Islet of Langerhans (tissue), 1 donor: ENCODE results near the gene AGPAT4.
"Not testable (repeated sequence)": the region's sequence is repeated elsewhere in the genome, so short reads cannot be mapped to it uniquely, and the experiment has no call there.

Source experiments
- FAIRE-seq: peaks from one replicate; lab custom pipeline; 2011; peaks lifted over from hg19 to GRCh38; lab: Jason Lieb, UNC

AGPAT4 gene

DNA sequence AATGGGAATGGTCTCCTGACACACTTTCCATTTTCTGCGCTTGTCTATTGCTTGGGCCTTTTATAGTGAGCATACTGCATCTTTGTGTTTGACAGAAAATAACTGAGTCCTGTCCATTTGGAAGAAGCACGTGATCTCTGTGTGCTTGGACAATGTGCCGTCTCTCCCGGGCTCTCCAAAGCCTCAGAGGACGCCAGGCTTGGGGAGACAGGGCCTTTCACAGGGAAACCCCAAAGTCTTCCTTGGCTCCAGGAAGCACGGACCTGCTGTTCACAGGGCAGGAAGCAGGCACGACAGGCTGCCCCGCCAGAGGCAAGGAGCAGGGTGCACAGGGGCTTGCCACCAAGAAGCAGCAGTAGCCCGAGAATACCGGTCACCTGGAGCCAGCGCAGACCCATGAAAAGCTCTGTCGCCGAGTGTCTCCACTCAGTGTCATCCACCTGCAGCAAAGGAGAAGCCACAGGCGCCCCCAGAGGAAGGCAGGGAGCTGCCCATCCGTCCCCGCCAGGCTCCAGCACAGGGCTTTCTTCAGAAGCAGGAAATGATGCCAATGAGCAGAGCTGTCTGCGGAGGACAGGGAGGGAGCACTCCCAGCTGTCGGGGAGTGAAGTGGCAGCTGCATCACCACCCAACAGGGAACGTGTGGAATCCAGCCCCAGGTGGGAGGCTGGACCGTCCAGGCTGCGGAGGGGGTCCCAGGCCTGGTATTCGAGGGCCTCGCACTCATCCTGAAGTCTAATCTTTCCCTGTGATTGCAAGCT is 135.1 kb downstream of the AGPAT4 start:
- no peak for FAIRE-seq

DNA sequence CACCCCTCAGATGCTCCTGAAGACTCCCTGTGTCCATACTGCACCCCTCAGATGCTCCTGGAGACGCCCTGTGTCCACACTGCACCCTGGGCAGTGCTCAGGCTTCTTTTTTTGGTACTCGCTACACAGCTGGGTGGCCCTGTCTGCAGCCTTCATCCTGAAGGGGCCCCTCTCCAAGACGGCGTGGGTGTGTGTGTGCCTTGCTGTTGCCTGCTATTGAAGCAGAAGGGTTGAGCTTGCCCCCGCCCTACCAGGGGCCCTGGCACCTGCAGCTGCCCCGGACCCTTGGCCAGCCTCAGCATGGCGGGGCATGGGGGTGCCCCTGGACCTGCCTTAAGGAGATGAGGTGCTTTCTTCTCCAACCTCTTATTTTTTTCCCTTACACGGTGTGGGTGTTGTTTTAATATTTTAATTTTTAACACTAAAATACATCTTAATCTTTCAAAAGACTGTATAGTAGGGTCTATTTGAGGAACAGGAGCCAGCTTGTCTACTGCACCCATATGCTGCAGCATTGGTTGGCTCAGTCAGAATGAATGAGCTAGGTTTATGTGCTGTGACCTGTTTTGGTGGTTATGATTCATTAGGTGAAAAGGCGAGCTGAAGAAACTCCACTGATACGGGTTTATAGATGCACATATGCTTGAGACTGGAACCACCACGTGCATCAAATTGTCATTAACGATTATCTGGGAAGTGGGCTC is 135.9 kb downstream of the AGPAT4 start:
- FAIRE-seq, result no peak

DNA sequence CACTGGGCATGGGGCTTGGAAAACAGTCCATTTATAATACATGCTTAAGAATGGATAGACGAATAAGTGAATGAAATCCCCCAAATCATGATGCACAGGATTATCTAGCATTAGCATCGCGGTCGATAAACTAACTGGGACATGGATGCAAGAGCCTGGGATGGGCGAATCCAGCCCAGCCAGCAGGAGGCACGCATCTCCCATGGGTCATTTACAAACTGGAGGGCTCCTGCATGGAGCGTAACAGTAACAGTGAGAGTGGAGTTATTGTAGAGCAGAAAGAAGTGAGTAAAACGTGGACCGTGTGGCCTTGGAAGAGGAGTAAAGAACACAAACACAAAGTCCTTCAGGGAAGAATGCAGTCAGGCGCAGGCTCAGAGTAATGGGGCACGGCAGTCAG is 136.5 kb downstream of the AGPAT4 start:
- FAIRE-seq, result no peak

DNA sequence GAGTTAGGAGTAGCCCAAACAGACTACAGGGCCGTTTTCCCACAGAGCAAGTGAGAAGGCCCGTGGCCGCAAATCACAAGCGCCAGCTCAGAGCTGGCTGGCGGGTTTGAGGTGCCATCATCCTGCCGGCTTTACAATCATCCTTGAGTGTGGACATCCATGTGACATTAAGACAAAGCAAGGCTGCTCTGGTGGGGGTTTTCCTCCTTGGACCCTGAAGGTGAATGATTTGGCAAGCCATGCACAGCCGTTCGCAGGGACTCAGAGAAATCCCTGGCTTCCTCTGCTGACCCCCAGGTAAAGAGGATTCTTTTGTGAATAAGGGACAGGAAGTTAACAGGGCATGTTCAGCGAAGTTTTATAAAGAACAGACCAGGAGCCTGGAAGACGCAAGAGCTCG is 137.2 kb downstream of the AGPAT4 start:
- no peak for FAIRE-seq

DNA sequence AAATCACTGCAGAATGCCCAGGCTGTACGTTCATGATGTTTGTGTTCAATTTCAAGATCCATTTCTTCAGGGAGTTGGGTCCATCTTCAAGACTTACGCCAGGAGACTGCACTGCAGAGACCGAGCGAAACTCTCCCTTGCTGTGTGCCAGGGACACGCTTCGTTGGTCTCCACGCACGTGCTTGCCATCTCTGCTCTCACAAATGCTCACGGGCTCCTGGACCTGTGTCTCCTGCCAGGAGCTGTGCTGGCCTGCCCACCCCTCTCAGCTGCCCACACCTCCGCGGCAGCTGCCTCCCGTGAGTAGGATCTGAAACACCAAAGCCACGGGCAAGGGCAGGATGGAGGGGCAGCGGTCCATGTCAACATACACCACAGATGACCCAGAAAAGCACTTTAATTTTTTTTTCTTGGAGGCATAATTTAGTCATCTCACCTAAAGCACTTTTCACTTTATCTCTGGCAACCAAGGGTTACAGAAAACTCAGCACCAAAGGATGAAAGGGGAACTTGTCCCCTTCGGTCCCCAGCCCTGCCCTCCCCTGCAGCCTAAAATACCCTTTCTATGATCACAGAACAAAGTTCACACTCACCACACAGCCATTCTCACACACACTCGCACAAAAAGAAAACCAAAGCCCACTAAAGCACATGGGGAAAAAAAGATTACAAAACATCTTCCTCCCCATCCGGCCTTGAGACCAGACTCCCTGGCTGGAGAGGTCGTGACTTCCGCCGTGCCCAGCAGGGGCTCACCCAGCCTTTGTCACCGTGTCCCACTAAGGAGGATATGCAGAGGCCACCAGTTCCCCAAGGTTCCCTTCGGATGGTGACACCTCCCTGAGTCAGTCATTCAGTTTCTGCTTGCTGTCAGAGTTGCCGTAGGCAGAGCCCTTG is 137.9 kb downstream of the AGPAT4 start:
- no peak for FAIRE-seq

DNA sequence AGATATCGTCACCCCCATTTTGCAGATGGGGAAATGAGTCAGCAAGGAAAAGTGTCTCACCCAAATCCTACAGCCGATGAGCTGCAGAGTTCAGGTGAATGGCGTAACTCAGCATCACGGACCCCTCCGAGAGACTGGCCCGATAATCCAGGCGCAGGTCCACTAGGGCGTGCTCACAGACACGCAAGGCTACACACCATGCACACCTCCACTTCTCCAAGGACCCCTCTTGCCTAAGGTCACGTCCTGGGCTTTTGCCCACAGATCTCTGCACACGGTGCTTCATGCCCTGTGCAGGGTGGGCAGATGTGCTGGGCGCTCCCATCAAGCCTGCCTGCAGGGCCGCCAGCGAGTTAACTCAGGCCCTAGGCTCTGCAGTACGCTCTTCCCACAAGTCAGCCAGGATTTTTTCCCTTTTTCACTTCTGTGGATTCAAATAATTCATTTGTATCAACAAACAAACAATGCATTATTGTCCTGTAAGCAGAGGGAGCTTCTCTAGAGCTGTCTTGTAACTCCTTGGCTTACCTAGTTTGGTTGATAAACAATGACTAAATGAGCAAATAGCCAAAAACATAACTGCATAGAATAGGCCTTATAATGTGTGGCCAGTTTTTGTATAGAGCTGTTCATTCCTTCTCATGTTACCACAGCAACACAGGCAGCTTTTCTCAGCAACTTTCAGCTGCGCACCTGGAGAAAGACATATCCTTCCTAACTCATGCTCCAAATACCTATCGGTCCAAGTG is 139.1 kb downstream of the AGPAT4 start:
- FAIRE-seq, result no peak

DNA sequence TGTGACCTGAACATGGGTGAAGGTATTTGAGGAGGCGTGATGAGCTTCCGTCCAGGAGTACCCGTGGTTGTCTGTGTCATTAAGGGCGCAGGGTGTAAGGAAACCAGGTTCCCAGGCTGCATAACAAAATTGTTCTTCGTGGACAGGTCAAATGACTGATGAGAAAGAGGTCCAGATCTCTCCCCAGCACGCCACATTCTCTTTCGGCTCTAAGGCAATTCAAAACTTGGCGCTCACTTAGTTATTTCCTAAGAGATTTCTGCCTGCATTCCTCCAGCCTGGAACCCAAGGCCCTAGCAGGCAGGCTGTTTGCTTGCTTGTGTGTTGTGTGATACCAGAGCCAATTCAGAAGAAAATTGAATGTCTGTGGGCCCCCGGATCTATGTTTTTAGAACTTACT is 139.9 kb downstream of the AGPAT4 start:
- FAIRE-seq, result no peak

DNA sequence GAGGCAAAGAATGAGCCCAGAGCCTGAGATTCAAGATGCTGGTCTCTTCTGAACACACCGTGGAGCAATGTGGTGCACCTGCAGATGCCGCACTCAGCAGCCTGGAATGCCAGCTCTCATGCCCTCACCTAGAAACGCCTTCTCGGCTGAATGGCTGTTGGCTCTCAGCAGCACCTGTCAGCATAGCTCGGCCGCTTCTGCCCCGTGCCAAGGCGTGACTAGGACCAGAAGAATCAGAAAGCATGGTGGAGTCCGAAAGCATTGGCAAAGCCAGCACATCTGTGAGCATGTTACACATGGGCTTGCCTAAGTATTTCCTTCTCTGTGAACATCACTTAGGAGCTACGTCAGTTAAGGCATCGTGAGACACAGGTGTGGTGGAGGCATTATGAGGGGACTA is 141.5 kb downstream of the AGPAT4 start:
- FAIRE-seq, result no peak

DNA sequence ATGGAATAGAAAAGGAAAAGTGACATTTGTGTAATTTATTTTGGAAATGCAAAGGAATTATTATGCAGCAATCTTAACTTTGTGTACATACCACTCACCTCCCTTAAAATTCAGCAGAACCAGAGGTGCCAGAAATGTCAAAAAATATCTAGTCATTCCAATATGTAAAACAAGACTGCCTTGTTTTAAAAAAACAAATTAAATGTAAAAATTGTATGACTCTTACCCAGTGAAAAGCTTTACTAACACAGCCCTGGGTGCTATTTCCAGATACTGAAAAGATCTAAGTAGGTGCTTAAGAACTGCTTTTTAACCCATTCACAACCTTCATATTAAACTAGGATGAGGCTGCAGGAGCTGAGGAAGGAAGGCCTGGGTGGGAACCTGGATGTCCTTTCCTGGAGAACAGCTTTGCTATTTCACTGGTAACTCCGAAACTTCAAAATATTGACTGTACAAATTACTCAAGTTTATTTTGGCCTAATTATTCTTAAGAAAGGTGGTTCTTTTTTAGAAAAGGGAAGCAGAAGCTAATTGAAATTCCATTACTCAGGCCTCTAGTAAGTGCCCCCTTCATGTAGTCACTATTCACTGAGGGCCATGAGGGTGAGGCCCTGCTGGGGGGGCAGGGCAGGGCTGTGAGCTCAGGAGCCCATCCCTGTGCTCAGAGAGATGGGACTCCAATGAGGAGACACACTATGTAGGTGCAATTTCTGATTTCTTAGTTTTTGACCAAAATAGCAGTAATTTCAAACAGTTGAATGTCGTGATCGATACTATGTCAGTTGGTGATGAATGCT is 142.7 kb downstream of the AGPAT4 start:
- no peak for FAIRE-seq

DNA sequence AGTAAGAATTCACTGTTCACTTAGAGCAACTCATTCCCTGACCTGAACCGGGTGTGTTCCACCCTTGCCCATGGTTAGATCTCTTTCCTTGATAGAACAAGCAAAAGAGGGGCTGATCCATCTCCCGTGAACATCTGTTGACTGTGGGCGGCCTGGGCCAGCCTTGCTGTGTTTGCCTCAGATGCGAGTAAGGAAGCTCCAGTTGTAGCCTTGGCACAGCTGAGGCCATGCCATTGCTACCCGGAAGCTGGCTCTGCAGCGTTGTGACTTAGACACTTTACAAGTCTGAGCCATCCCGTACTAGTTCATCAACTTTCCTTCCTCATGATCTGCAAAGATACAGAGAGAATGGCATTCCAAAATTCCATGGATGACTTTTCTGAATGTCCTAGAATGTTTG is 143.3 kb downstream of the AGPAT4 start:
- FAIRE-seq, result no peak

DNA sequence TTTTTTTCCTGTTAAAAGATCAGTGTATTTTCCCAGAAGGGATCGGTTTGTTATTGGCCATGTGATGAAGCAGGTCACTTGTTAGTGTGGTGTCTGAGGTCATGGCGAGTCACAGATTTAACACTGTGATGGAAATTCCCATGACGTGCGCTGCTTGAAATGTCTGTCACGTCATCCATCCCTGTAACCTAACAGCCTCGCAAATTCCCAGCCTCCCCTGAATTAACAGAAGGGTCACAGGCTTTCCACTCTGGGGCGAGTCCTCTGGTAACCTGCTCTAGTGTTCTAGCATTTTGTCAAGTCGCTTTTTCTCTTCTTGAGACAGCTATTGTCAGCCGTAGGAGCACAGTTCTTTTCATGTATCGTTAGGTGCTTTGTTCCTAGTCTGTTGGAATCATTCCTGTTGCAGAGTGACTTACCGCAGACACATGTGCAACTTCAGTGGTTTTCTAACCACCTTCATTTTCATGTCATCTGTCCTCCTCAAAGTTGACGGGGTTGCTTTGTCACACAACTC is 145.1 kb downstream of the AGPAT4 start:
- FAIRE-seq, result no peak

DNA sequence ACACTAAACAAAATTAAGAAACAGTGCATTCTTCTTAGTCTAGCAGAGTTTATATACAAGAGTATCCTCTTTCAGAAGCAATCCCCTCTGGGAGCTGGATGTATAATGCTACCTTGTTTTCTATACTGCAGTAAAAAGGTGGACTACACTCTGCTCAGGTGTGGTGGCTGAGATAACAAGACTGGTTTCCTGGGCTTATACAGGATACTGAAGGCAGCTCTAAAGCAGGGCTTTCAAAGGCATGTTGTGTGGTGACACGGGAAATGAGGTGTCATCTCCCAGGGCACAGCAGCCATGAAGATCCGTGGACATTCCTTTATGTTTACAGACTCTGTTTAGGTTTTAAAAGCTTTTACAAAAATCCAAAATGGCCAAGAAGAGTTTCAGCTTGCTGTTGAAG is 145.6 kb downstream of the AGPAT4 start:
- no peak for FAIRE-seq

DNA sequence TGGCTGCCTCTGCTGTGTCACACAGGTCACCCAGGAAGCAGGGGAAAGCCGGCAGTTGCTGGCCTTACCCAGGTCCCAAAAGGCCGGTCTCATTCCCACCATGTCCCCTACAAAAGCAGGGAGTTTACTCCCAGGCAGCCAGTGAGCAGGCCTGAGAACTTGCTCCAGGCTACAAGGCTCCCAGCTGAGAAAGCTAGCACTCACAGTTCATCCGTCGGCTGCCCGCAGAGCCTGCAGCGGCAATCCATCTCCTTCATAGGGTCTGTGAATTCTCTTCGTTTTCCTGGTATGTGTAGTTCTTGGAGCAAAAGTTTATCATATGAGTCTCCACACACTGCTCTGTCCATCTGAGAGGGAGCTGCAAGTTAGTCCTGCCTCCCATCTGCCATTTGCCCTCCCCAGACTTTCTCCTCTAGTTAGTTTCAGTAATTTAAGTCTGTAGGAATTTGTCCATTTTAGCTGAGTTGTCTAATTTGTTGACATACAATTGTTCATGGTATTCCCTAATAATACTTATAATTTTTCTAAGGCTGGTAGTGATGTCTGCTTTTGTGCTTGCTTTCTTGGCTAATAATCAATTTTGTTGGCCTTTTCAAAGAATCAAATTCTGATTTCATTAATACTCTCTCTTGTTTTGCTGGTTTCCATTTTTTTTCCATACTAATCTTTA is 146.7 kb downstream of the AGPAT4 start:
- peak; percentile 9 for FAIRE-seq

DNA sequence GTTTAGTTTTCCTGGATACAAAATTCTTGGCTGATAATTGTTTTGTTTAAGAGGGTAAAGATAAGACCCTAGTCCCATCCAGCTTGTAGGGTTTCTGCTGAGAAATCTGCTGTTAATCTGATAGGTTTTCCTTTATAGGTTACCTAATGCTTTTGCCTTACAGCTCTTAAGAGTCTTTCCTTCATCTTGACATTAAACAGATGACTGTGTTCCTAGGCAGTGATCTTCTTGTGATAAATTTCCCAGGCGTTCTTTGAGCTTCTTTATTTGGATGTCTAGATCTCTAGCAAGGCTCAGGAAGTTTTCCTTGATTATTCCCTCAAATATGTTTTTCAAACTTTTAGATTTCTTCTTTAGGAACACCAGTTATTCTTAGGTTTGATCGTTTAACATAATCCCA is 148.3 kb downstream of the AGPAT4 start:
- no peak for FAIRE-seq

DNA sequence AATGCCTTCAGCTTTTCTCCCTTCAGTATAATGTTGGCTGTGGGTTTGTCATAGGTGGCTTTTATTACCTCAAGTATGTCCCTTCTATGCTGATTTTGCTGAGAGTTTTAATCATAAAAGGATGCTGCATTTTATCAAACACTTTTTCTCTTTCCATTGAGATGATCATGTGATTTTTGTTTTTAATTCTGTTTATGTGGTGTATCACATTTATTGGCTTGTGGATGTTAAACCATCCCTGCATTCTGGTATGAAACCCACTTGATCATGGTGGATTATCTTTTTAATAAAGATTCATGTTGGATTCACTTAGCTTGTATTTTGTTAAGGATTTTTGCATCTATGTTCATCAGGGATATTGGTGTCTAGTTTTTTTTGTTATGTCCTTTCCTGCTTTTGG is 150.5 kb downstream of the AGPAT4 start:
- not testable (repeated sequence) for FAIRE-seq

DNA sequence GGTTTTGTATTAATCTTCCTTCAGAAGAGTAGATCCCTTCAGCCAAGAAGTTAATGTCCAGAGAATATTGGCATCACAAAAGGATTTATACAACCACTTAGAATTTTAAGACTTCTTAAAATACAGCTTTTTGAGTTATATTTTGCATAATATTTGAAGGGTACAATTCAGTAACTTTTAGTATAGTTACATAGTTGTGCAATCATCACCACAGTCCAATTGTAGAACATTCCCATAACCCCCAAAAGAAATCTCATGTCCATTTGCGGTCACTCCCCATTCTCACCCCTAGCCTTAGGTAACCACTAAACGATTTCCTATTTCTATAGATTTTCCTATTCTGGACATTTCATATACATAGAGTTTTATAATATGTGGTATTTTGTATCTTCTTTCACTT is 155.9 kb downstream of the AGPAT4 start:
- FAIRE-seq, result no peak

DNA sequence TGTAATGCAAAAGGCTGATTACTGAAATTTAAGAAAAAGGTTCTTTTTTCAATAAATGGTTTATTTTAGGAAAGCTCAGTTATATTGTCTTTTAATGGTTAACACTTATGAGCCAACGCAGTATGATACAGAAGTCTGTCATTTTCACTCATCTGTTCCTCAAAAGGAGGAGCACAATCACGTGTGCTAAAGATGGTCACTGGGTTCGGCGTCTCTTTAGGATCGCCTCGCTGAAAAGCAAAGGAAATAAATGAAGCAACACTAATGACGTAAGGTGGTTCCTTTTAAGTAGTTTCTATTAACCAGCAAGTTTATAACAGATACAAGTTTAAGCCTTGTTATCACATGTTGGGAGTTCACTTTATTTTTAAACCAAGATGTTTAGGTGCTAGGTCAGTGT is 156.6 kb downstream of the AGPAT4 start:
- no peak for FAIRE-seq

DNA sequence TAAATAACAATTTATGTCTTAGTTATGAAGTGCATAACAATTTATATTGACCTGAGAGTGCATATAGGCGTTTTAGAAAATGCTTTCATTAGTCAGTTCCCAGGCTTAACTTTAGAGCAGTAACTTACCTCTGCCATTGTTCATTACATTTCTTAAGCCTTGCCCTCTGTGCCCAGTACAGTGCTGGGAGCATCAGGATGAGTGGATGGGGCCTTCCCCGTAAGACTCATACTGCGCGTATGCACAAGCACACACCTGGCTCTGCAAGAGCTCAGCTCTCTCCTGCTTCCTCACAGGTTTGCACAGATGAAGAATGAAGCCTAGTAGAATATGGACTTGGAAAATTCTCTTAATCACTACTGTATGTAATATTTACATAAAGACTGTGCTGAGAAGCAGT is 157.3 kb downstream of the AGPAT4 start:
- FAIRE-seq, result no peak

DNA sequence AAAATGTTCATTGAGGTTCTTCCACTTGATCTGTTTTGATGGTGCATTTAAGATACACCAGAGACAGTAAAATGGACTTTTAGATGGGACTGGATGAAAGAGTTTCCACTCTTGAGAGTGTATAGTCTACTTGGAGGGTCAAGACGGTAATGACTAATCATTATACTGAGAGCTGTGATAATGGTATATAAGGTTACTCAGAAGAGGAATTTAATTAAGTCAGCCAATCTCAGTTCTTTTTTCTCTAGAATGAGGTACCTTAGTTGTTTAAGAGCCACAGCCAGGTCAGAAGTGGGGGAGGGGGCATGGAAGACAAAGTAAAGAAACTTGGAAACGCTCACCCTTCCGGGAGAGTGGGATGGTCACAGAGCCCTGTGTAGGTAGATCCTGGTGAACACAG is 158.4 kb downstream of the AGPAT4 start:
- no peak for FAIRE-seq

DNA sequence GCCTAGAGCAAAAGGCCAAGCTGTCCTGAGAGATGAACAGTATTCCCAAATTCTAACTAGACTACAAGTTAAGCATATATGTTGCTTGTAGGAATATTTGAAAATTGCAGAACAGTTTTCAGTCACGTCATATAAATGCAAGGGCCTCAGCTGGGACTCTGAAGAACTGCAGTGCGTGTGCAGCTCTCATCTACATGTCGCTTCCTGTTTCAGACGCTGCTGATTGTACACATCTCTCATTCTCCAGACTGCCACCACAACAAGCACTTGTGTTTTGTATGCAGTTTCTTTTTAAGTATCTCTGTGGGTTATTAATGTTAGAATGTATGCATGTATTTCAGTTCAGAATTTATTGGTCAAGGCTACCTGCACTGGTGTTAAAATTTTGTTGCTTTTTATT is 162.6 kb downstream of the AGPAT4 start:
- no peak for FAIRE-seq
